HG03280 (cell line): ENCODE results near the gene GCHFR.

Source experiments
- ATAC-seq: cut with Tn5 transposase; IDR thresholded peaks from one replicate; pipeline ENCODE4 v1.9.1; 2021; ENCODE audit warnings: mild to moderate bottlenecking, moderate library complexity; ENCODE audit not compliant: unreplicated experiment

Gene GCHFR

DNA sequence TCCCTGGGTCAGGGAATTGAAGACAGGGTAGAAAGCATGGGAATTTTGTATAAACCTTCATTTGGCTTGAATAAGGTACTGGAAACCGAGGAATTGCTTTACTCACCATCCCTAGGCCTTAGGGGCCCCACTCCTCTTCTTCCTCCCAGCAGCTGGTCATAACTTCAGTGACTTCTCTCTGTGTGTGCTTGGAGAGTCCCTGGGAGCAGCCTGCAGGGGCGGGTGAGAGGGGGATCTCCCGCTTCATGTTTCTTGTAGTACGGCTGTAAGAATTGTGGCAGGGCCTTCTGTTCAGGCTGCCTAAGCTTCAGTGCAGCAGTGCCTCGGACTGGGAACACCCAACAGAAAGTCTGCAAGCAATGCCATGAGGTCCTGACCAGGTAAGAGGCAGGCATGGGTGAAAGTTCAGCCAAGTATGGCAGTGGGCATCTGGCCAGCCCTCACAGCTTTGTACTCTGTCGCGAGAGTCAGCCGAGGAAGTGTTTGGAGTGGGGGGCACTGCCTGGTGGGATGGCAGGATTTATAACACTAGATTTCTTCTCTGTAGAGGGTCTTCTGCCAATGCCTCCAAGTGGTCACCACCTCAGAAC, 45.1 kb downstream of the GCHFR start:
- no peak for ATAC-seq

GRCh38 chr15:40812721-40813425, 49.0 kb downstream of the GCHFR start:
- ATAC-seq = no peak

DNA sequence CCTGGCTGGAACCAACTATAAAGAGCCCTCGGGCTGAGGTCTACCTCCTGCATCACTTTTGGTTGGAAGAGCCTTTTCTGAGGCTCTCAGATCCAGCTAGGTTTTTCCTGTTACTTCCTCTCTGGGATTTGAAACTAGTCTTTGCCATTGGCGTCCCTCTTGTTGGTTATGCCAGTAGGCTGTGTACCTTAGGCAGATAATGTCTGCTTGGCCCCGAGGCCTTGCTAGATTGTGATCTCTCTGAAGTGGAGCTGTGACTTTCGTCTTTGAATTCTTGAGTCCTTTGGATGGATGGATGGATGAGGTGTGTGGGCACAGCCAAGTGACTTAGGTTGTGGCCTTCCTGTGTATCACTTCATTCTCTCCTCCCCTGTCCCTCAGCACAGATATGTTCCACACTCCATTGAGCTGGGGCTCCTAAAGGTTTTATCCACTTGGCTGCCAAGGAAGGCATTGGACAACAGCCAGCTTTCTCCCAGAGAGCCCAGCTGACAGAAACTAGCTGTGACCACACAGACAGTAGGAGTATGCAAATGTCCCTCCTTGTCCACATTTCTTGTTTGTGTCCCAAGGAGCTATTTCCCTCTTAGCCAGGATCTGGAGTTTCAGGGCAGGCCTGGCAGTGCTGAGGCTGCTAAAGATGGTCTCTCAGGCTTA, 51.3 kb downstream of the GCHFR start:
- no peak for ATAC-seq
